Left lobe of liver (tissue), 2 donors: ENCODE data around the gene KPNA4. TPM values are rescaled to one million over a fixed set of nuclear protein-coding genes. Genes with fewer than 3 reads are reported as not detected.

ENCODE experiments used
- ATAC-seq: fragments of 200-7000 bp; cut with Tn5 transposase; one replicate; pipeline ENCODE4 v1.9.1; 2020; ENCODE audit warnings: mild to moderate bottlenecking, moderate library complexity
- DNase-seq: peaks from one replicate; pipeline ENCODE4 v3.0.0-alpha.2; 2020; ENCODE audit warnings: low spot score
- total RNA-seq: library from RNA; stranded (reverse); gene quantifications from one replicate; pipeline ENCODE4 v1.2.1, GENCODE V29; 2021
- donor health status: DM: no; HTN: no; CAD: no; lungs with moderate emphysema.
- donor health status: DM: no; HTN: yes; CAD: no.

KPNA4 gene
- total RNA-seq, 1 donor from 2014 or later, result 17.0 TPM

DNA sequence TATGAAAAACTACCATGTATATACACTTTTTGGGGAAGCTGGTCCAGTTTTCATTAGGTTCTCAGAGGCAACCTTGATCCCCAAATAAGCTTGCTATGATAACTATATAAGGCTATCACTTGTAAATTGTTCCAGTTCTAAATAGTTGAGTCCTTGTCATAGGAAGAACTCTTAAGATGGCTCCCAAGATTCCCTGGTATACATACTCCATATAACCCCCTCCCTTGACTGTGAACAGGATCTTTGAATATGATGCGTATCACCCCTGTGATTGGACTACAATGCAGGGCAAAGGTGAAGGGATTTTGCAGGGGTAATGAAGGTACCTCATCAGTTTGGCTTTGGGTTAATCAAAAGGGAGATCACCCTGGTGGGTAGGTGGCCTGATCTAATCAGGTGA, 67.2 kb downstream of the KPNA4 start:
- ATAC-seq (no peak), DNase-seq (no peak)

DNA sequence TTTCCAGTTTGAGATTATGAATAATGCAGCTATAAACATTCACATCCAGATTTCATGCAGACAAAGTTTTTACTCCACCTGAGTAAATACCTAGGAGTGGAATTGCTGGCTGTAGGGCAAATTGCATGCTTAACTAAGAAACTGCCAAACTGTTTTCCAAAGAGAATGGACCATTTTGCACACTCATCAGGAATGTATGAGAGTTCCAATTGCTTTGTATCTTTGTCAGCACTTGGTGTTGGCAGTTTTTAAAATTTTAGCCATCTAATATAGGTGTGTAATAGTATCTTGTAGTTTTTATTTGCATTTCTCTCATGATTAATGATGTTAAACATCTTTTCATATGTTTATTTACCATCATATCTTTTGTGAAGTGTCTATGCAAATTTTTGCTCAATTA, 75.2 kb downstream of the KPNA4 start:
- DNase-seq (no peak), ATAC-seq (no peak)

DNA sequence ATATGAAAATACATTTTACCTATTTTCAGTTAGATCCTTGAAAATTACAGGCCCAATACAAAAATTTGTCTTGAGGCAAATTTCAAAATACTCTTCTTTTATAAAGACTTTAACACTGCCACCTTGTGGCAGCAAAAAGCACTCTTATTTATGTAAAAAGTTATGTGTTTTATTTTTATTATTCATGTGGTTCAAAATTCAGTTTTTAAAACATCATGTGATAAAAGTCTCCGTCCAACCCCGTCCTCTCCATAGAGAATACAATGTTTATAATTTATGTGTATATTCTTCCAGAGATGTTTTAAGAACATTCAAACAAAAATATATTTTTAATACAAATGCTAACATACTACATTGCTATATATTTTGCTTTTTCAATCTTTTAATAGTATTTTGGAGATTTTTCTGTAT, 78.9 kb downstream of the KPNA4 start:
- ATAC-seq (peak; percentile 42), DNase-seq (no peak)

DNA sequence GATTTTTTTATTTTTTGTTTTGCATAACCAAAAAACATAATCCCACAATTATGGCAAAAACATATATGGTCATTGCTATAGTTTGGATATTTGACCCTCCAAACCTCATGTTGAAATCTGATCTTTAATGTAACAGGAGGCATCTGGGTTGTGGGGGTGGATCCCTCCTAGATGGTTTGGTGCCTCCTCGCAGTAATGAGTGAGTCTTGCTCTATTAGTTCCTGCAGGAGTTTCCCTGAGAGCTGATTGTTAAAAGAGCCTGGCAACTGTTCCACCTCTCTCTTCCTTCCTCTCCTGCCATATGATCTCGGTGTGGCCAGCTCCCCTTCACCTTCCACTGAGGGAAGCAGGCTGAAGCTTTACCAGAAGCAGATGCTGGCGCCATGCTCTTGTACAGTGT, 82.6 kb downstream of the KPNA4 start:
- ATAC-seq (no peak), DNase-seq (no peak)

DNA sequence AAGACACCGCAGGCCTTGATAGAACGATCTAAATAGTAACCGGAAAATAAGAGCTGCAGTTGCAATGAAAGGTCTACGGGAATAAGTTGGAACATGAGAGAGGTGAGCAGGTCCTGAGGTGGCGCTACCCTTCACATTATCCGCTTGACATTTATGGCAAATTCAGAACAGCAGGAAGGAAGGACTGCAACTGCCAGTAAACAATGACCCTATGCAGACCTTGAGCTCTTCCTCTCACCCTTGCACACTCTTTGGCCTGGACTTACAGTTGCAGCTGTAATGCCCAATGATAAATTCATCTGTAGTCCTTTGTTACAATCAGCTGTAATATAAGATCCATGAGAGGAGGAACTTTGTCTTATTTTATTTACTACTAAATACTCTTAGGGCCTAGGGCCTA, 83.5 kb downstream of the KPNA4 start:
- ATAC-seq (no peak), DNase-seq (no peak)

DNA sequence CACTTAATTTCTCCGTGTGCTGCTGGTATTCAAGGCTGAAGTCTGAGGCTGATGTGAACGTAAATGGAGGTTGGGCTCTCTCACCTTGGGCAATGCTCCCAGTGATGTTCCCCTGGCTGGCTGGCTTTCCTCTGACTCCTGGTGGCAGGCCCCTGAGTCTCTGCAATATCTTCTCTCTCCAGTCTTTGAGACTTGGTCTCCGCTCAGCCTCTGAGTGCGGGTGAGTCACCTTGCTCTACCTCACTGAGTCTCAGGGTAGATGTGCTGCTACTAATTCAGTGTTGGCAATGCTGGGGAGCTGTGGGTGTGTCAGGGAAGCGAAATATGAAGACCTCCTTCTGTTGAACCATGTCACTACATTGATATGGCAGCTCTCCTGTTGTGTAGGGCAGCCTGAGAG, 84.4 kb downstream of the KPNA4 start:
- DNase-seq, result no peak
- no peak for ATAC-seq

DNA sequence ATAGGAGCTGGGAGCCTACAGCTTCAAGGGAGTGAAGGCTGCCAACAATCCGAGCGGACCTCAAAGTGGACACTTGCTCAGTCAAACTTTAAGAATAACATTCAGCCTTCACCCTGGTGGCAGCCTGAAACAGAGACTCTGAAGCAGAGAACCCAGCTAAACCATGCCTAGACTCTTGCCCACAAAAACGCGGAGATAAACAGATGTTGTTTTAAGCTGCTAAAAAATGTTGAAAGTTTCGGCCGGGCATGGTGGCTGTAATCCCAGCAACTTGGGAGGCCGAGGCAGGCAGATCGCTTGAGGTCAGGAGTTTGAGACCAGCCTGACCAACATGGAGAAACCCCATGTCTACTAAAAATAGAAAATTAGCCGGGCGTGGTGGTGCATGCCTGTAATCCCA, 86.0 kb downstream of the KPNA4 start:
- no peak for ATAC-seq
- DNase-seq, result no peak

DNA sequence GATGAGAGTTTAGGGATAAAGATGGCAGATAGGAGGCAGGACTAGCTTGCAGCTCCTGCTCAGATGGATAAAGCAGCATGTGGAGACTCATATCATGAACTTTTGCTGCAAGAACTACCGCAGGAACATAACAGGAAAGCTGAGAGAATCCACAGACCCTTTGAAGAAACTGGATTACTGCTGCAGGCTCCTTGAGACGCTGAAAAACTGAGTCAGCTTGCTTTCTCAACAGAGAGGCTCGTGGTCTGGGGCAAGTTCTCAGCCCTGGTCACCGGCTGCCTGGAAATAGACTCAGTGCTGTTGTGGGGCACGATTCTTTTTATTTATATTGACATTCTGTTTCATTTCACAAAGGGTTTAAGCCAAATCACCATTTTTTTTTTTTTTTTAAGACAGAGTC, 87.0 kb downstream of the KPNA4 start:
- DNase-seq (no peak), ATAC-seq (no peak)

DNA sequence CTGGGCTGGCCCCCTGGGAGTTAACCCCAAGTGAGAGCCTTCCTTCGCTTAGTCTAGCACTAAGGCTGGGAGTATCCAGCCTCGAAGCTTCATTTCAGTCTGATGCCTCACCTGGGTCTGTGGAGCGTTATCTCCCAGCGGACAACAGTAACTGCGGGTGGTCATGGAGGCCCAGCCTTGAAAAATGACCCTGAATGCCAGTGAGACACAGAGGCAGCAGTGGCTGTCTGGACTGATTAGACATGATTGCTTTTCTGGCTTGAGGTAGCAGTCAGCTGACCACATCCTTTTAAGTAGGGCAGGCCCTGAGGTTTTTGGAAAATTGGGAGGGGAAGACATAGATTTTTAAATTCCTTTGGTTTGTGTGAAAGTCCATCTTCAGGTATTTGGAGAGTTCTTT, 87.6 kb downstream of the KPNA4 start:
- no peak for DNase-seq
- ATAC-seq, result no peak

DNA sequence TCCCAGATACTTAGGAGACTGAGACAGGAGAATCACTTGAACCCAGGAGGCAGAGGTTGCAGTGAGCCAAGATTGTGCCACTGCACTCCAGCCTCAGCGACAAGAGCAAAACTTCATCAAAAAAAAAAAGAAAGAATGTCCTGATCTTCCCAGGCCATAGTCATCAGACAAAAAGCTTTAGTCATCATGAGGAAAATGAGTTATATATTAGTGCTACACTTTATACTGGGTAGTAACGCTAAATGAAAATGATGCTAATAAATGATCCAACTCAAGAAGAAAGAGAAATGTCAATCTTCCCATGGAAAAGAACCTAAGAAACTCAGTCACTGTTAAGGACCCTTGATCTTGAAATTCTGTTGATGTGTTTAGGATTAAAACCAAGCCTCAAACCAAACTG, 89.5 kb downstream of the KPNA4 start:
- ATAC-seq, result no peak
- no peak for DNase-seq

DNA sequence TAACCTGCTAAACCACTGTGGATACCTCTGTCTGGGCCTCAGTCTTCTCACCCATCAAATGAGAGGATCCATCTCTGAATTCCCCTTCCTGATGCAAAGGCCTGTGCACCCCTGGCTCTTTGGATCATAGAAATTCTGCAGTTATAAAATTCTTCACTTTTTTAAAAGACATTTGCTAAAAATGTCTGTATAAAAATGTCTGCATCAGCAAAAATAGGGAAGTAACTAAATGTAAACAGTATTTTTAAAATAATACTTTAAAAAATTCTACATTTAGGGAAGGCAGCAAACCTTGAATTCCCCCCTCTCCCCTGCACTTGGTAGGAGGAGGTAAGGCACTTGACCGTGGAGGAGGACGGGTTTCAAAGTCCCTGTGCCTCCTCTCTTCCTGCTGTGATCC, 90.2 kb downstream of the KPNA4 start:
- DNase-seq (no peak), ATAC-seq (no peak)

DNA sequence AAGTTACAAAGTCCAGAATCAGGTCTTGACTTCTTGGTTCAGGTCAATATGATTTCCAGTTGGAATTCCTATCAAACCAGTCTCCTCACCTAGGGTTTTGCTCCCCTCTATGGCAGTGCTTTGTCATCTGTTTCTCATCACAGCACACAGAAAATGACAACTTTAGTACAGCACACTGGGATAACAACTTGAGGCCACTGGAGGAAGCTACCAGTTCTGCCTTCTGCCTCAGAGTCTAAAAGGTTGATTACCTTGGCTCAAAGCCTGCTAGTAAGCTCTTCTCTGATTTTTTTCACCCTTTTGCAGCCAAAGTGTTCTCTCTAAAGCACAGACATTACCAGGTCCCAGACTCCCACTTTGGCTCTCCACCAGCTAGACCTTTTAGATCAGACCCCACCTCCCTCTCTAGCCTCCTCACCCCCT, 90.9 kb downstream of the KPNA4 start:
- DNase-seq (no peak), ATAC-seq (peak; percentile 63)

DNA sequence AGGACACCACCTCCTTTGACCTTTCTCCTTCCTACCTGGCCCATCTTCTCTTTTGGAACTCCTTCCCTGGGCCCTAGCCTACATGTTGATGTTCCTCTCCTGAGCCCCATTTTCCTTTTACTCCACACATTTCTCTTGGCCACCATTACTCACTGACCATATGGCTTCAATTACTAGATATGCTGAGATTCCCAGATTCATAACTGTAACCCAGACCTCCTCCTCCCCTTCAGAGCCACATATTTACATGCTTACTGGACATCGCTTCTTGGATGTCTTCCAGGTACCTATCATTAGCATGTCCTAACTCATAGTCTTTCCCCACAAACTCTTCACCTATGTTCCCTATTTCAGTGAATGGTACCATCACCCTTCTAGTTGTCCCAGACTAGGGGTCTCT, 91.4 kb downstream of the KPNA4 start:
- ATAC-seq, result no peak
- DNase-seq, result no peak

DNA sequence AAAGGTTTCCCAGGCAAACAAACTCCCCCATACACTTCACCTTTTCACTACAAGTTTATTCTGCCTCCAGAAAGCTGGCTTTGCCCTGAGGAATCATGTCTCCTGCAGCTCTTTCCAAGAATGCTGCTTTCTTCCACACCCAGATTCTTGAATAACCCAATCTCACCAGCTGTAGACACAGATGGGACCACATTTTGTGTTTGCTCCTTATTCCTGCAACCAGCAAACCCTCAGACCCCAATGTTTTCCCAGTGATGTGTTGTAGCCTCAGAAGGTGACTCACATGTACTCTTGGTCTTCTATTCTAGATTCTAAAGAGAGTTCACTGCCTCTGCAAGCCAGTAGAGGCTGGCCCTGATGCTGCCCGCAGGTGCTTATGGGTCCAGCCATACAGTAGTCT, 92.2 kb downstream of the KPNA4 start:
- no peak for ATAC-seq
- no peak for DNase-seq

DNA sequence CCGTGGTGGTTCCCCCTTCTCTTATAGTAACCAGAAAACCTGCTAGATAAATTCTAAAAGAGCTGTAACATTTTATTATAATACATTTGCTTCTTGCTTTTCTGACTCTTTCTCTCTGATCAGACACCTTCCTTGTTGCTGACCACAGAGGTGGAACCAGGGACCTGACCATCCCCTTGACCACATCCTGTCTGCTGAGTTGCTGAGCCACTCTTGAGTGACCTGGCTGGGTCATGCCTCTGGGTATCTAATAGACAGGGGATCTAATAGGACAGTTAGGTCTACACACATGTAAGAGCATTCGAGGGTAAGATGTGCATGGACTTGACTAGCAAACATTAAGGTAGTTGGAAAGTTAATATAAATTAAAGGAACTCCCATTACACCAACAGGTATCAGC, 93.0 kb downstream of the KPNA4 start:
- no peak for DNase-seq

DNA sequence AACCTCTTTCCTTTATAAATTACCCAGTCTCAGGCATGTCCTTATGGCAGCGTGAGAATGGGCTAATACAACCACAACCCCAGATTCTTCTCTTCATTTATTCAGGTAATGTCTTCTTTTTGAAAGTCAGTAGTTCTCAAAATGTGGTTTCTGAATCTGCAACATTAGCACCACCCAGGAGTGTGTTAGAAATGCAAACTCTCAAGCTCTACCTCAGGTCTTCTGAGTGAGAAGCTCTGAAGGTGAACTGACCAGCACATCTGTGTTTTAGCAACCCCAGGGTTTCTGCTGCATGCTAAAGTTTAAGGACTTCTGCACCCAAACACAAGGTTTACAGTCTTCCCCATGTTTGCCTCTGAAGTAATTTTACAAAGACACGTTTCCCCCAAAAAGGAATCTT, 93.5 kb downstream of the KPNA4 start:
- DNase-seq, result no peak
- ATAC-seq, result no peak

More for the DNA sequence above, 93.0 kb downstream of the KPNA4 start:
- ATAC-seq, result no peak

DNA sequence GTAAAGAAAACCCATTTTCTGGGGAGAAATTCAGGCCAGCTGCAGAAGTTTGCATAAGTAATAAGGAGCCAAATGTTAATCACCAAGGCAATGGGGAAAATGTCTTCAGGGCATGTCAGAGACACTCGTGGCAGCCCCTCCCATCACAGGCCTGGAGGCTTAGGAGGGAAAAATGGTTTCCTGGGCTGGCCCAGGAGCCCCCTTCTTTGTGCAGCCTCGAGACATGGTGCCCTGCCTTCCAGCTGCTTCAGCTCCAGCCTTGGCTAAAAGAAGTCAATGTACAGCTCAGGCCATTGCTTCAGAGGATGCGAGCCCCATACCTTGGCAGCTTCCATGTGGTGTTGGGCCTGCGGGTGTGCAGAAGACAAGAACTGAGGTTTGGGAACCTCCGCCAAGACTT, 95.2 kb downstream of the KPNA4 start:
- DNase-seq (no peak), ATAC-seq (no peak)

DNA sequence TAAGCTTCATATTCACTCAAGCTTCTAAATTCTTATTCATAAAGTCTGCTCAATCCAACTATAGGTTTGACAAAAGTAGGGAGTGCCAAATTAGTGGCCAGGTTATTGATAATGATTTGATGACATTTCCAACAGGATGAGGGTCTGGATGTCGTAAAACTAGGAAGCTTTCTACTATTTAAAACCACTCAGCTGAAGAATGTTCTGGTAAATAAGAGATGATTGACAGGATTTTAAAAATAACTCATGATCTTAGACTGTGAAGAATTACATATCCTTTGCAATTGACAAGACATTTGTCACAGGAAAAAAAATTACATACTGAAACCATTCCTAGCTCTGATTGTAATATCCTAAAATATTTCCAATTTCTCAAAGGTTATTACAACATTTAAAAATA, 100.4 kb downstream of the KPNA4 start:
- no peak for DNase-seq
- ATAC-seq, result no peak

DNA sequence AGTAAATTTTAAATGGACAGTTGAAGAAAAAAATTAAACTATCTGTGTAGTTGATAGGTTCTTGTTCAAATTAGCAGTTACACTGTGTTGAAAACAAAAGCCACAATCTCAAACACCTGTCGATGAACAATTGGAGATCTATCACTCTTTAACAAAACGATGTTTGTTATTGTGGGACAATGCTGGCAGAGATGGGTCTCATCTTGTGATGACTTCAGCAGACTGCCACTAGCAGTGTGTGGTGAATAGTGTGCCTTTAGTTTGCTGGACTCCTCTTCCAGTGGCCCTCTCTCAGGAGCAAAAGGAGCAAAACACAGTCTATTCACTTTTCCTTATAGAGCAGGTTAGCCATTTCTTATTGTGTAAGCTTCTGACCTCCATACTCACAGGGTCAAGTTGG, 101.0 kb downstream of the KPNA4 start:
- no peak for DNase-seq
- ATAC-seq, result no peak

DNA sequence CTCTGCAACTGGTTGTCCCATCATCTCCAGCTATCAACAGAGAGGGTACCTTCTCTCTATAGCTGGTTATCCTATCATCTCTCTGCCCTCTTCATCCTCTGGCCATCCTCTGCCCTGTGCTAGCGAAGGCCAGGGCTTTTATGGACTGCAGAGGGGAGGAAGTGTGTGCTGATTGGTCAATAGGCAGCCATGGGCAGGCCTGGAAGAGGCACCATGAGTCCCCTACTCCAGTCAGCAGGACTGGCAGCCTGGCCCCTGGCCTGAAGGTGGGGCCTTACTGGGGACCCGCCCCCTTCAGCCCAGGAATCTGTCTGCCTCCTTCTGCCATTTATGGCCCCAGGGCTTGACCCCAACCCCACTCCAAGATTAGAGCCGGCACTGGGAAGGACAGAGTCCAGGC, 105.3 kb downstream of the KPNA4 start:
- no peak for ATAC-seq
- DNase-seq, result no peak

DNA sequence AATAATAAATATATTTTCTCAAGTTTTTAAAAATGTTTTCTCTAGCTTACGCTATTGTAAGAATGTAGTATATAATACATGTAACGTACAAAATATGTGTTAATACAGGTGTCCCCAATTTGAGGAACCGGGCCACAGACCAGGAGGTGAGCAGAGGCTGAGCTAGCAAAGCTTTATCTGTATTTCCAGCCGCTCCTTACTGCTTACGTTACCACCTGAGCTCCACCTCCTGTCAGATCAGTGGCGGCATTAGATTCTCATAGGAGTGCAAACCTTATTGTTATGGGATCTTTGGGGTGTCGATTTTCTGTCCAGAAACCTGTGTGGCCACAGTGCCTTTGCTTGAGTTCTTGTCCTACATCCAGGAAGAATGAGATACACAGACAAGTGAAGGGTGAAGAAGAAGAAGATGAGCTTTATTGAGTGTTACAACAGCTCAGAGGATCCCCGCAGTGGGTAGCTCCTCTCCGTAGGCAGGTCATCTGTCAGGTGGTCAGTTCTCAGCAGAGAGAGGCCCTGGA, 105.9 kb downstream of the KPNA4 start:
- ATAC-seq, result no peak
- no peak for DNase-seq

DNA sequence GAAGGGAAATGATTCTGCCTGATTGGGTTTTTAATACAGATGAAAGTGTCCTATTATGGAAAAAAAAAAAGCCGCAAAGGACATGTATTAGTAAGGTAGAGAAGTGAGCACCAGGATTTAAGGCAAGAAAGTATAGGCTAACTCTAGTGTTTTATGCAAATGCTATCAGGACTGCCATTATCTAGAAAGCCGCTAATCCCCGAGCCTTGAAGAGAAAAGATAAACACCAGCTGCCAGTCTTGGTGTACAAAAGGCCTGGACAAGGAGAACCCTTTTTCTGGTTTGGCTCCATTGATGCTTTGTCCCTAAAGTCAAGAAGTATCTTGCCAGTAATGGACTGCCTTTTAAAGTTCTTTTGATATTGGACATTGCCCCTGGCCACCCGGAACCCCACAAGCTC, 107.2 kb downstream of the KPNA4 start:
- no peak for ATAC-seq
- DNase-seq, result no peak

DNA sequence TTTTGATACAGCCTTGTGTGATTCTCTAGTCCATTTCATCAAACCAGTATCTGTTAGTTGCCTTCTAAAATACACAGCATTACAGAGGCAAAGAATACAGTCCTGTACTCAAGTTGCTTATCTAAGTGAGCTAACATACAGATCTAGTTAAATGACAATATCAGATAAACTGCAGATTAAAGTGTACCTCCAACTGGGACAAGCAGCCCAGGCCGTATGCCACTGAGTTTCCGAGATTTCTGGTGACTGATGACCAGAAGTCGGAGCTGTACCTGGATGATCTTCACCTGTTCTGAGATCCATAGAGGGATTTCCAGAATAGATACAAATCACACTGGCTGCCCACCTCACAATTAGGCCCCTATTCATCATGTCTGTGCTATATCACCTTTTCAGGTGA, 109.5 kb downstream of the KPNA4 start:
- ATAC-seq (no peak), DNase-seq (no peak)

DNA sequence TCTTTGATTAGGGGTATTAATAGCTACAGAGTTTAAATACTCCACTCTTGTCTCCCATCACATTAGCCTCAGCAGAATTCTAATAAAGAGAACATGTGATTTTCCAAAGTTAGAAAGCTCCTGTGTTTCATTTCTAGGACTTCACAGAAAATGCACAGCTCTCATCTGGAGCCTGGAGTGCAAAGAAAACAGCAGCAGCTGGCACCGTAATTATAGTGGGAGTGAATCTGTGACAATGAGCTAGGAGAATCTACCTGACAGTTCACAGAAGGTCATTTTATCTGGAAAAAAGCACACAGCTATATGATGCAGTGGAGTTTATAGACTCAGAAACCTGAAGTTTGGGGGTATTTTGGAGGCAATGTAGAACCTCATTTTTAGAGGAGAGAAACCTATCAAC, 110.4 kb downstream of the KPNA4 start:
- ATAC-seq (no peak), DNase-seq (no peak)
